ENCODE measurements around the gene REELD1.

DNA sequence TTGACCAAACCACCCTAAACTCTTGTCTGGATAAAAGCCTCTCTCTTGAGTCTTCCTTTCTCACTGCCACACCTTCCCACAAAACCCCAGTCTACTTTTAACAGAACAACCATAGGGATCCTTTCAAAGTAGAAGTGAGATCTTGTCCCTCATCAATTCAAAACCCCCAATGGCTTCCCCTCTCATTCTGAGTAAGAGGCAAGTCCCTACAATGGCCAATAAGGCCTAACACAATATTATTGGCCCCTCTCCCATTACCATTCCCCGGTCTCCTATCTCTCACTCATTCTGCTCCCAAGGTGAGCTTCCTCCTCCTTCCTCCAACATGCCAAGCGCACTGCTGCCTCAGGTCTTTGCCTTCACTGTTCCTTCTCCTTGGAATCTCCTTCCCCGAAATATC, 57.1 kb downstream of the REELD1 start:
- TF ChIP-seq, protein P1, sequence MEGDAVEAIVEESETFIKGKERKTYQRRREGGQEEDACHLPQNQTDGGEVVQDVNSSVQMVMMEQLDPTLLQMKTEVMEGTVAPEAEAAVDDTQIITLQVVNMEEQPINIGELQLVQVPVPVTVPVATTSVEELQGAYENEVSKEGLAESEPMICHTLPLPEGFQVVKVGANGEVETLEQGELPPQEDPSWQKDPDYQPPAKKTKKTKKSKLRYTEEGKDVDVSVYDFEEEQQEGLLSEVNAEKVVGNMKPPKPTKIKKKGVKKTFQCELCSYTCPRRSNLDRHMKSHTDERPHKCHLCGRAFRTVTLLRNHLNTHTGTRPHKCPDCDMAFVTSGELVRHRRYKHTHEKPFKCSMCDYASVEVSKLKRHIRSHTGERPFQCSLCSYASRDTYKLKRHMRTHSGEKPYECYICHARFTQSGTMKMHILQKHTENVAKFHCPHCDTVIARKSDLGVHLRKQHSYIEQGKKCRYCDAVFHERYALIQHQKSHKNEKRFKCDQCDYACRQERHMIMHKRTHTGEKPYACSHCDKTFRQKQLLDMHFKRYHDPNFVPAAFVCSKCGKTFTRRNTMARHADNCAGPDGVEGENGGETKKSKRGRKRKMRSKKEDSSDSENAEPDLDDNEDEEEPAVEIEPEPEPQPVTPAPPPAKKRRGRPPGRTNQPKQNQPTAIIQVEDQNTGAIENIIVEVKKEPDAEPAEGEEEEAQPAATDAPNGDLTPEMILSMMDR (IDR thresholded peaks at IDR 0.05), result no peak
- TF ChIP-seq POLR2A (IDR thresholded peaks at IDR 0.05) (no peak), POLR2AphosphoS5 (IDR thresholded peaks at IDR 0.05; ENCODE audit: insufficient read depth in 1 of 2, low read depth in 1 of 2) (no peak)

Data from vagina (tissue), 2 donors.